ENCODE results near the gene SPATS2L.

- no peak for TF ChIP-seq JUNB (IDR thresholded peaks at IDR 0.05; ENCODE audit: unreplicated experiment)
- no peak for TF ChIP-seq EZH2 (IDR thresholded peaks at IDR 0.05; ENCODE audit: low read depth, unreplicated experiment)
- TF ChIP-seq POLR2AphosphoS5 (IDR thresholded peaks at IDR 0.05; ENCODE audit: low read depth), result no peak
- TF ChIP-seq, protein P1, sequence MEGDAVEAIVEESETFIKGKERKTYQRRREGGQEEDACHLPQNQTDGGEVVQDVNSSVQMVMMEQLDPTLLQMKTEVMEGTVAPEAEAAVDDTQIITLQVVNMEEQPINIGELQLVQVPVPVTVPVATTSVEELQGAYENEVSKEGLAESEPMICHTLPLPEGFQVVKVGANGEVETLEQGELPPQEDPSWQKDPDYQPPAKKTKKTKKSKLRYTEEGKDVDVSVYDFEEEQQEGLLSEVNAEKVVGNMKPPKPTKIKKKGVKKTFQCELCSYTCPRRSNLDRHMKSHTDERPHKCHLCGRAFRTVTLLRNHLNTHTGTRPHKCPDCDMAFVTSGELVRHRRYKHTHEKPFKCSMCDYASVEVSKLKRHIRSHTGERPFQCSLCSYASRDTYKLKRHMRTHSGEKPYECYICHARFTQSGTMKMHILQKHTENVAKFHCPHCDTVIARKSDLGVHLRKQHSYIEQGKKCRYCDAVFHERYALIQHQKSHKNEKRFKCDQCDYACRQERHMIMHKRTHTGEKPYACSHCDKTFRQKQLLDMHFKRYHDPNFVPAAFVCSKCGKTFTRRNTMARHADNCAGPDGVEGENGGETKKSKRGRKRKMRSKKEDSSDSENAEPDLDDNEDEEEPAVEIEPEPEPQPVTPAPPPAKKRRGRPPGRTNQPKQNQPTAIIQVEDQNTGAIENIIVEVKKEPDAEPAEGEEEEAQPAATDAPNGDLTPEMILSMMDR (conservative IDR thresholded peaks at IDR 0.05; ENCODE audit: low read depth in 2 of 2), result no peak
- TF ChIP-seq EZH2phosphoT487 (IDR thresholded peaks at IDR 0.05; ENCODE audit: unreplicated experiment), result no peak
- TF ChIP-seq, protein P2, sequence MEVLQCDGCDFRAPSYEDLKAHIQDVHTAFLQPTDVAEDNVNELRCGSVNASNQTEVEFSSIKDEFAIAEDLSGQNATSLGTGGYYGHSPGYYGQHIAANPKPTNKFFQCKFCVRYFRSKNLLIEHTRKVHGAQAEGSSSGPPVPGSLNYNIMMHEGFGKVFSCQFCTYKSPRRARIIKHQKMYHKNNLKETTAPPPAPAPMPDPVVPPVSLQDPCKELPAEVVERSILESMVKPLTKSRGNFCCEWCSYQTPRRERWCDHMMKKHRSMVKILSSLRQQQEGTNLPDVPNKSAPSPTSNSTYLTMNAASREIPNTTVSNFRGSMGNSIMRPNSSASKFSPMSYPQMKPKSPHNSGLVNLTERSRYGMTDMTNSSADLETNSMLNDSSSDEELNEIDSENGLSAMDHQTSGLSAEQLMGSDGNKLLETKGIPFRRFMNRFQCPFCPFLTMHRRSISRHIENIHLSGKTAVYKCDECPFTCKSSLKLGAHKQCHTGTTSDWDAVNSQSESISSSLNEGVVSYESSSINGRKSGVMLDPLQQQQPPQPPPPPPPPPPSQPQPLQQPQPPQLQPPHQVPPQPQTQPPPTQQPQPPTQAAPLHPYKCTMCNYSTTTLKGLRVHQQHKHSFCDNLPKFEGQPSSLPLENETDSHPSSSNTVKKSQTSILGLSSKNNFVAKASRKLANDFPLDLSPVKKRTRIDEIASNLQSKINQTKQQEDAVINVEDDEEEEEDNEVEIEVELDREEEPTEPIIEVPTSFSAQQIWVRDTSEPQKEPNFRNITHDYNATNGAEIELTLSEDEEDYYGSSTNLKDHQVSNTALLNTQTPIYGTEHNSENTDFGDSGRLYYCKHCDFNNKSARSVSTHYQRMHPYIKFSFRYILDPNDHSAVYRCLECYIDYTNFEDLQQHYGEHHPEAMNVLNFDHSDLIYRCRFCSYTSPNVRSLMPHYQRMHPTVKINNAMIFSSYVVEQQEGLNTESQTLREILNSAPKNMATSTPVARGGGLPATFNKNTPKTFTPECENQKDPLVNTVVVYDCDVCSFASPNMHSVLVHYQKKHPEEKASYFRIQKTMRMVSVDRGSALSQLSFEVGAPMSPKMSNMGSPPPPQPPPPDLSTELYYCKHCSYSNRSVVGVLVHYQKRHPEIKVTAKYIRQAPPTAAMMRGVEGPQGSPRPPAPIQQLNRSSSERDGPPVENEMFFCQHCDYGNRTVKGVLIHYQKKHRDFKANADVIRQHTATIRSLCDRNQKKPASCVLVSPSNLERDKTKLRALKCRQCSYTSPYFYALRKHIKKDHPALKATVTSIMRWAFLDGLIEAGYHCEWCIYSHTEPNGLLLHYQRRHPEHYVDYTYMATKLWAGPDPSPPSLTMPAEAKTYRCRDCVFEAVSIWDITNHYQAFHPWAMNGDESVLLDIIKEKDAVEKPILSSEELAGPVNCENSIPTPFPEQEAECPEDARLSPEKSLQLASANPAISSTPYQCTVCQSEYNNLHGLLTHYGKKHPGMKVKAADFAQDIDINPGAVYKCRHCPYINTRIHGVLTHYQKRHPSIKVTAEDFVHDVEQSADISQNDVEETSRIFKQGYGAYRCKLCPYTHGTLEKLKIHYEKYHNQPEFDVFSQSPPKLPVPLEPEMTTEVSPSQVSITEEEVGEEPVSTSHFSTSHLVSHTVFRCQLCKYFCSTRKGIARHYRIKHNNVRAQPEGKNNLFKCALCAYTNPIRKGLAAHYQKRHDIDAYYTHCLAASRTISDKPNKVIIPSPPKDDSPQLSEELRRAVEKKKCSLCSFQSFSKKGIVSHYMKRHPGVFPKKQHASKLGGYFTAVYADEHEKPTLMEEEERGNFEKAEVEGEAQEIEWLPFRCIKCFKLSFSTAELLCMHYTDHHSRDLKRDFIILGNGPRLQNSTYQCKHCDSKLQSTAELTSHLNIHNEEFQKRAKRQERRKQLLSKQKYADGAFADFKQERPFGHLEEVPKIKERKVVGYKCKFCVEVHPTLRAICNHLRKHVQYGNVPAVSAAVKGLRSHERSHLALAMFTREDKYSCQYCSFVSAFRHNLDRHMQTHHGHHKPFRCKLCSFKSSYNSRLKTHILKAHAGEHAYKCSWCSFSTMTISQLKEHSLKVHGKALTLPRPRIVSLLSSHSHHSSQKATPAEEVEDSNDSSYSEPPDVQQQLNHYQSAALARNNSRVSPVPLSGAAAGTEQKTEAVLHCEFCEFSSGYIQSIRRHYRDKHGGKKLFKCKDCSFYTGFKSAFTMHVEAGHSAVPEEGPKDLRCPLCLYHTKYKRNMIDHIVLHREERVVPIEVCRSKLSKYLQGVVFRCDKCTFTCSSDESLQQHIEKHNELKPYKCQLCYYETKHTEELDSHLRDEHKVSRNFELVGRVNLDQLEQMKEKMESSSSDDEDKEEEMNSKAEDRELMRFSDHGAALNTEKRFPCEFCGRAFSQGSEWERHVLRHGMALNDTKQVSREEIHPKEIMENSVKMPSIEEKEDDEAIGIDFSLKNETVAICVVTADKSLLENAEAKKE (CRISPR knock-in tag; IDR thresholded peaks at IDR 0.05), result no peak
- no peak for TF ChIP-seq CREB1 (CRISPR knock-in tag; IDR thresholded peaks at IDR 0.05; ENCODE audit: low read depth)
- no peak for TF ChIP-seq ZNF114 (CRISPR knock-in tag; IDR thresholded peaks at IDR 0.05)
- TF ChIP-seq, protein P3, sequence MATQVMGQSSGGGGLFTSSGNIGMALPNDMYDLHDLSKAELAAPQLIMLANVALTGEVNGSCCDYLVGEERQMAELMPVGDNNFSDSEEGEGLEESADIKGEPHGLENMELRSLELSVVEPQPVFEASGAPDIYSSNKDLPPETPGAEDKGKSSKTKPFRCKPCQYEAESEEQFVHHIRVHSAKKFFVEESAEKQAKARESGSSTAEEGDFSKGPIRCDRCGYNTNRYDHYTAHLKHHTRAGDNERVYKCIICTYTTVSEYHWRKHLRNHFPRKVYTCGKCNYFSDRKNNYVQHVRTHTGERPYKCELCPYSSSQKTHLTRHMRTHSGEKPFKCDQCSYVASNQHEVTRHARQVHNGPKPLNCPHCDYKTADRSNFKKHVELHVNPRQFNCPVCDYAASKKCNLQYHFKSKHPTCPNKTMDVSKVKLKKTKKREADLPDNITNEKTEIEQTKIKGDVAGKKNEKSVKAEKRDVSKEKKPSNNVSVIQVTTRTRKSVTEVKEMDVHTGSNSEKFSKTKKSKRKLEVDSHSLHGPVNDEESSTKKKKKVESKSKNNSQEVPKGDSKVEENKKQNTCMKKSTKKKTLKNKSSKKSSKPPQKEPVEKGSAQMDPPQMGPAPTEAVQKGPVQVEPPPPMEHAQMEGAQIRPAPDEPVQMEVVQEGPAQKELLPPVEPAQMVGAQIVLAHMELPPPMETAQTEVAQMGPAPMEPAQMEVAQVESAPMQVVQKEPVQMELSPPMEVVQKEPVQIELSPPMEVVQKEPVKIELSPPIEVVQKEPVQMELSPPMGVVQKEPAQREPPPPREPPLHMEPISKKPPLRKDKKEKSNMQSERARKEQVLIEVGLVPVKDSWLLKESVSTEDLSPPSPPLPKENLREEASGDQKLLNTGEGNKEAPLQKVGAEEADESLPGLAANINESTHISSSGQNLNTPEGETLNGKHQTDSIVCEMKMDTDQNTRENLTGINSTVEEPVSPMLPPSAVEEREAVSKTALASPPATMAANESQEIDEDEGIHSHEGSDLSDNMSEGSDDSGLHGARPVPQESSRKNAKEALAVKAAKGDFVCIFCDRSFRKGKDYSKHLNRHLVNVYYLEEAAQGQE (IDR thresholded peaks at IDR 0.05; ENCODE audit: unreplicated experiment), result no peak
- TF ChIP-seq, protein P4, sequence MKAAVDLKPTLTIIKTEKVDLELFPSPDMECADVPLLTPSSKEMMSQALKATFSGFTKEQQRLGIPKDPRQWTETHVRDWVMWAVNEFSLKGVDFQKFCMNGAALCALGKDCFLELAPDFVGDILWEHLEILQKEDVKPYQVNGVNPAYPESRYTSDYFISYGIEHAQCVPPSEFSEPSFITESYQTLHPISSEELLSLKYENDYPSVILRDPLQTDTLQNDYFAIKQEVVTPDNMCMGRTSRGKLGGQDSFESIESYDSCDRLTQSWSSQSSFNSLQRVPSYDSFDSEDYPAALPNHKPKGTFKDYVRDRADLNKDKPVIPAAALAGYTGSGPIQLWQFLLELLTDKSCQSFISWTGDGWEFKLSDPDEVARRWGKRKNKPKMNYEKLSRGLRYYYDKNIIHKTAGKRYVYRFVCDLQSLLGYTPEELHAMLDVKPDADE (IDR thresholded peaks at IDR 0.05), result no peak
- no peak for TF ChIP-seq STAT1 (IDR thresholded peaks at IDR 0.05; ENCODE audit: unreplicated experiment)
- no peak for TF ChIP-seq ZNF331 (CRISPR knock-in tag; IDR thresholded peaks at IDR 0.05; ENCODE audit: low read depth)
These were observed 161.6 kb downstream of the SPATS2L start for GRCh38 chr2:200467806-200468681.

Data from GM23338 (cell line).